Measurements from ENCODE around the gene PHACTR1.

PHACTR1 gene

DNA sequence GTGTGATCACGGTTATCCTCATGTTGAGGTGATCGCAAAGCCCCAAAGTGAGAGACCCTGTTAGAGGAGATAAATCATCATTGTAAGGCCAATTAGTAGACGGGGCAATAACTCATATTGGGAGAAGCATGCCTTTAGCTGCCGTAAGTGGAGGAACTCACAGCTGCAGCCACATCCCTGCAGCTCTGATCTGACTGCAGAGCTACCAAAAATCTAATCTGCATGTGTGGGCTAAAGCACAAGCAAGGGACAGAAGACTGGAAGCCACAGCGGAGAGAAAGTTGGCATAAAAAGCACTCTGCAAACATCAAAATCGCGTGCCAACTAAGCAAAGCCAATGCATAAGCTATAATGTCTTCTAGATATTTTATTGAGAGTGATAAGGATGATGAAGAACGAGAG lies 532.0 kb downstream of the PHACTR1 start:
- DNase-seq = no peak

DNA sequence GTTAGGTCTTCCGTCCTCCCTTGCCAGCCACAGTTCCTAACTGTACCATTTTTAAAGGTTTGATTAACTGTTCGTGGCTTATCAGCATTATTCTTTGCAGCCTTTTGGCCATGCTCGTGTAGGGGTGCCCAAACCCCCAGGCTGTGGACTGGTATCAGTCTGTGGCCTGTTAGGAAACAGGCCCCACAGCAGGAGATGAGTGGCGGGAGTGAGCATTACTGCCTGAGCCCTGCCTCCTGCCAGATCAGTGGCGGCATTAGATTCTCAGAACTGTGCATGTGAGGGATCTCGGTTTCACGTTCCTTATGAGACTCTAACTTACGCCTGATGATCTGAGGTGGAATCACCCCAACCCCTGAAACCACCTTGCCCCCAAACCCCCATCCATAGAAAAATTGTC lies 532.4 kb downstream of the PHACTR1 start:
- DNase-seq = no peak

DNA sequence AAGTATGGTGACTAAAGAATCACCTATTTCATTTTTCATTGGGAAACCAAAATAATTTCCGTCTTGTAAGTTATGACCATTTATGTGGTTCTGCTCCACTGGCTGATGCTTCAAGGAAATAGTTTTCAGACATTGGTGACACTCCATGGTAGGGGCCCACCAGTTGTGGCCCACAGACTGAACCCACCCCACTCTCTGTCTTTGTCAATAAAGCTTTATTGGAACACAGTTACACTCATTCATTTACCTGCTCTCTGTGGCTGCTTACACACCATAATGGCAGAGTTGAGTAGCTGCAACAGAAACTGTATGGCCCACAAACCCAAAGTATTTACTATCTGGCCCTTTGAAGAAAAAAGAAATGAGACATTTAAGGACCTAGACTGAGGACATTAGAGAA lies 533.2 kb downstream of the PHACTR1 start:
- no peak for DNase-seq

DNA sequence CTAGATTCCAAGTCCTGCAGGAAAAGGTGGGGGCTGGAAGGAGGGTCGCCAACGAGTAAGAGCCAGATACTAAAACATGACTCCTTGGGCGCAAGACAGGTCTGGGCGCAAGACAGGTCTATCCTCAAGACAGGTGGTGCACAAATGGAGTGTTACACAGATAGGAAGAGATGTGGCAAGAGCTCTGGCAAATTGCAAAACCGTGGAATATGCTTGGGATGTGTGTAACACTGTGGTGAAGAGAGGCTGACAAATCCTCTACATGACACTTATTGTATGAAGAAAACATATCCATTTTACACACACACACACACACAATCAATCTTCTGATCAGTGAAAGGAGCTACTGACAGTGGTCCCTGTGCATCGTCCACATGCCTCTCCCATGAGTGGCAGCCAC lies 534.1 kb downstream of the PHACTR1 start:
- no peak for DNase-seq

DNA sequence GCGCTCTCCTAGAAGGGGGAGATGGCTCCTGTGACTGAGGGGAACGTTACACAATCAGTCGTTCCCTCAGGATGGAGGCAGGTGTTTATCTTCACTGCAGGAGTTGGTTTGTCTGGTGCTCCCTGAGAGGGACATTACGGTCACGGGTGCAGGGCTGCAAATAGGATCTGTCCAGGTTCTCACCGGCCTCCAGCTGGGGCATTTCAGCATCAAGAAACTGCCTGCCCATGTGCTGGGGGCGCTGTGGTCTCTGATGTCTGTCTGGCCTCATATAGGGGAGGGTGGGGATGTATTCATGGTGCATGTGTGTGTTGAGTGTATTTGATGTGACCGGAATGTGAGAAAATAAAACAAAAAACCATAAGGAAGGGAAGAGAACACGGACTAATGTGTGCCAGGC lies 534.7 kb downstream of the PHACTR1 start:
- DNase-seq = no peak

DNA sequence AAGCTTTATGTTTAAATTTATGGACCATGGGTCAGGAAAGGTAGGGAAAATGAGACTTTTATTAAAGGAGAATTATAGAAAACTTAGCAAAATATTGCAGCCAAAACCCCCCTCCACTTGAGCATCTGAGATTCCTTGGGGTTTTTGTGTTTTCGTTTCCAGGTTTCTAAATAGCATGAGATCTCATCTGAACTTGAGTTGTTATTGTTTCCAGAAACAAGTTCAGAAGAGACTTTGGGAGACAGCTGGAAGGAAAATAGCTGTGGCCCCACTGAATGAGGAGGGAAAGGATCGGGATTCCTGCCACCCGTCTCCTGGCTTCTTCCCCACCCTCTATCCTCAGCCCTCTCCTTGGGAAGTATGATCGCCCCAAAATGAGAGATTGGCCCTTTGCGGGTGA lies 536.2 kb downstream of the PHACTR1 start:
- no peak for DNase-seq

DNA sequence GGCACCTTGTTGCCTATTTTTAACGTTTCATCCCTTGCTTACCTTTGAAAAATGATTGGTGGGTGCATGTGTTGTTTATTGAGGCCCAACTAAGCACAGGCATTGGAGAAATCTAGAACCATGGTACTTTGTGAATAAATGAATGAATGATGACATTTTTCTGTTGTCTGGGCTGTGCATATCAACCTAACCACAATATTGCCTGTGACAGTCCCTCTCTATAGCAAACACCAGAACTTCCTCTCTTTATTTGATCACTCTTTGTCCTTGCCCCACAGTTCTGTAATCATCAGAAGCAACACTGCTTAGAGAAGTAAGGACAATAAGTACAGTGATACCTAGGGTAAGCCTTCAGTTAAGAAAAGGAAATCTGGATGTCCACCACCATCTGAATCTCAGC lies 536.7 kb downstream of the PHACTR1 start:
- peak; percentile 42 to 67 (median 44) for DNase-seq

DNA sequence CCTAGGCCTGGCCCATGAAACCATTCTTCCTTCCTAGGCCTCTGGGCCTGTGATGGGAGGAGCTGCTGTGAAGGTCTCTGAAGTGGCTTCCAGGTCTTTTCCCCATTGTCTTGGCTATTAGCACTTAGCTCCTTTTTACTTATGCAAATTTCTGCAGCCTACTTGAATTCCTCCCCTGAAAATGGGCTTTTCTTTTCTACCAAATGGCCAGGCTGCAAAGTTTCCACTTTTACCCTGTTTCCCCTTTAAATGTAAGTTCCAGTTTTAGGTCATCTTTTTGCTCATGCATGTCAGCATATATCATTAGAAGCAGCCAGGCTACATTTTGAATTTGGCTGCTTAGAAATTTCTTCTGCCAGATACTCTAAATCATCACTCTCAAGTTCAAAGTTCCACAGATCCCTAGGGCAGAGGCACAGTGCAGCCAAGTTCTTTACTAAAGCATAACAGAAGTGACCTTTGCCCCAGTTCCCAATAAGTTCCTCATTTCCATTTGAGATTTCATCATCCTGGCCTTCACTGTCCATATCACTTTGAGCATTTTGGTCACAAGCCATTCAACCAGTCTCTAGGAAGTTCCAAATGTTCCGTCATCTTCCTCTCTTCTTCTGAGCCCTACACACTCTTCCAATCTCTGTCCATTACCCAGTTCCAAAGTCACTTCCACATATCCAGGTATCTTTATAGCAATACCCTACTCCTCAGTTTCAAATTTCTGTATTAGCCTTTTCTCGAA lies 539.9 kb downstream of the PHACTR1 start:
- DNase-seq = peak; percentile 80 to 94 (median 93)

DNA sequence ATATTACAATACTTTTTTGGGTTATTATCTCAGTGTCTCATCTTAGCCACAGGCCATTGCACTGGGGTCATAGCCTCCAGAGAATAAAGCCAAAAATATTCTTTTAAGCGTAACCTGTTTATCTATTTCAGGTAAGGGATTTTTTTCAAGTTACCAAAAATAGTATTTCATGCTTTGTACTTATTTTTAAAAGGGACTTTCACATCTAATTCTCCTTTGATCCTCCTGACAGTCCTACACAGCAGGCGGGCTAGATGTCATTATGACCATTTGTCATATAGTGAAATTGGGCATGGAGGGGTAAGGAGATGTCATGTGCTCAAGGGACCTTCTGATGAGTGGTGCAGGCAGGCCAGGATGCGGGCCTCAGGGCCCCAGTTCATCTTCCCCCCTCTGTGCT lies 542.8 kb downstream of the PHACTR1 start:
- no peak for DNase-seq

DNA sequence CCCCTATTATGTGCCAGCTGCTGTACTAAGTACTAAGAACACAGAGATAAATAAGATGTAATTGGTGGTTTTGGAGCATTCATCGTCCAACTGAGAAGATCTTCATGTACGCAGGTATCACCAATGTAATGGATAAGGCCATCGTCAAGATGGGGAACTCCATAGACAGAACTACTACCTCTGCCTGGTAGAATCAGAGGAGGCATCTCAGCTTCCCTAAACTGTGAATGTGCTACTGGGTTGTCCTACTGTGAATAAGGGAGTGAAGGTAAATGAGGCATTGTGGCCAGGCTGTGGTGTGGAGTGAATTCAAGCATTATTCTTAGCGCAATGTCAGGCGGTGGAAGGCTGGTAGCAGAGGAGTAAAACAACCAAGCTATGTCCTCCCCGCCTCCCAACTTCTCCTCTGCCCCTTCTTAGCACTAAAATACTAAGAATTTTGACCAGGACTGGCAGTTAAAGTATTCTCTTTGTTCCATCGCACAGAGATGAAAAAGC lies 543.6 kb downstream of the PHACTR1 start:
- DNase-seq = no peak

DNA sequence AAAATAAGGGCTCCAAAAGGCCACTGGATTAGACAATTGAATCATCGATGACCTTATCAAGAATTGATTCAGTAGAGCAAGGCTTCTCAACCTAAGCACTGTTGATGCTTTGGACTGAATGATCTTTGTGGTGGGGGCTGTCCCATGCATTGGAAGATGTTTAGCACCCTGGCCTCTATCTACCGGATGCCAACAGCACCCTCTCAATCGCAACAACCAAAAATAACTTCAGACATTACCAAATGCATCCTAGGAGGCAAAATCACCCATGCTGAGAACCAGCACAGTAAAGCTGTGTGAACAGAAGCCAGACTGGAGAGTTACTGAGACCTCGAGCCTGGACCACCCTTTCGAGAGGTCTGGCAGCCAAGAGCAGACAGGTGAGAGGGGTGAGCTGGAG lies 544.3 kb downstream of the PHACTR1 start:
- no peak for DNase-seq

DNA sequence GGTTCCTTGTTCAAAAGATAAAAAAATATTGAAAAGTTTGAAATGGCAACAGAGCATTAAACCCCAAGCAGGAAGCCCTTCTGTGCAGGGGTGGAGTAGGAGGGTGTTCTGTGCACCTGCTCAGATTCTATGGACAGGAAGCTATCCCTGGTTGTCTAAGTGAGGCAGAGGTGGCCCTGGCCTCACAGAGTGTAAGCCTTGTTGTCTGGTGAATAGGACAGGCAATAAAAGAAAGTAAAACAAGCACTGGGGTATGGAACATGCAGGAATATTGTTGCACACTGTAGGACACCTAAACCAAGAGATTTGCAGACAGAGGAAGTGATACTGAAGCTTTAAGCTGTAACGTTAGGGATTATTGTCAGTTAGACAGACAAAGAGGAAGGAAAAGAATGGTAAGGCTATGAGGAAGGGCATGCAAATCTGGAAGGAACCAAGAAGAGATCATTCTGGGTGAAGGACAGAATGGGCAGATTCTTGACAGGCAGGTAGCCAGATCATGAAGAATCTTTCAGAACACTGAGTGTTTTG lies 545.0 kb downstream of the PHACTR1 start:
- peak; percentile 63 to 81 (median 81) for DNase-seq

DNA sequence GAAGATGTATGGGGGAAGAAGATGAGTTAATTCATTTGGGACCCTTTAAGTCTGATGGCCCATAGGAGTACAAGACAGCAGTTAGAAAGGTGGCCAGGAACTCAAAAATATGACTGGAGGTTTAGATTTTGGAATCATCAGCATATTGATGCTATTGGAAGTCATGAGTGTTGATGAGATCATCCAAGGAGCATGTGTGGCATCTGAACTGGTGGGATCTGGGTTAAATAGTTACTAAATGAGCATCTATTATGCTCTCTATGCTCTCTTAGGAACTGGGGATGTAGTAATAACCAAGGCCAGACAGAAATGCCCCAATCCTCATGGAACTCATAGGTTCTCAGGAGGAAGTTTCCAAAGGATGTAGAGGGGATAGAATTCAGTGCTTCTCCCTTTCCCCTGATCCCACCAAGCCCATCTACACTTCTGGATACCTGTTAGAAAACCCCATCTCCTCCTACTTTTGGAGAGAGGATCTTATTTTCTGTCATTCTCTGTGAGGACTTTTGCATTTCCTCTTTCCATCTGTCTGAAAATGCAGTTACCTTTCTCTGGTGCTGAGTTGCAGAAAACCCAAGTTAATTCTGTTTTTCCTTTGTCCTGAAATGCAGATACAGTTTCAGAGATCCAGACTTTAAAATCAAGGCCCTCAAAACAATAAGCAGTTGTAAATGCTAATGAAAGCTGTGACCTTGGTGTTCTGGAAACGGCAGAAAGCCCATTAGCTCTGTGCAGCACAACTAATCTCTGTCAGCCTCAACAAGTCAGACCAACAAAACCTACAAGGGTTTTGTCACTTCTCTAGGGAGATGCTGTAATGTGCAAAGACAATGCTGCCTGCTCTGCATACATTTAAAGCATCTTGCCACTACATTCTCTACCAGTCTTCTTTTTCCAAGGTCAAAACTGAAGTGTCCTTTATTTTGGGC lies 546.0 kb downstream of the PHACTR1 start:
- DNase-seq = no peak

DNA sequence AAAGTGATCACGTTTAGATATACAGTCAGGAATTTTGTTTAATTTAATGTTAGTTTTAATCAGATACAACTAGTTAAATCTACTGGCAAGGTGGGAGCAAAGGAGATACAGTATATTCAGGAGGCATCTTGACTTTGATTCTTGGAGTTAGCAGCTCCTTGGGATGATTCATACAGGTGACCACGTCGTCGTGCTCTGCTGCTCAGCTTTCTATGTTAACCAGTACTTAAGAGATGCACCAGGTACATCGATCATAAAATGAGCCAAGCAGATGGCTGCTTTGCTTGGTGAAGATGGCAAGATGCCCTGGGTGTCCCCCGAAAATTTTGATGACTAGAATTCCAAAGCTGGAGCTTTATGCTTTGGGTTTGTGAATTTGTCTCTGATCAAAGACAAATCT lies 547.1 kb downstream of the PHACTR1 start:
- no peak for DNase-seq

DNA sequence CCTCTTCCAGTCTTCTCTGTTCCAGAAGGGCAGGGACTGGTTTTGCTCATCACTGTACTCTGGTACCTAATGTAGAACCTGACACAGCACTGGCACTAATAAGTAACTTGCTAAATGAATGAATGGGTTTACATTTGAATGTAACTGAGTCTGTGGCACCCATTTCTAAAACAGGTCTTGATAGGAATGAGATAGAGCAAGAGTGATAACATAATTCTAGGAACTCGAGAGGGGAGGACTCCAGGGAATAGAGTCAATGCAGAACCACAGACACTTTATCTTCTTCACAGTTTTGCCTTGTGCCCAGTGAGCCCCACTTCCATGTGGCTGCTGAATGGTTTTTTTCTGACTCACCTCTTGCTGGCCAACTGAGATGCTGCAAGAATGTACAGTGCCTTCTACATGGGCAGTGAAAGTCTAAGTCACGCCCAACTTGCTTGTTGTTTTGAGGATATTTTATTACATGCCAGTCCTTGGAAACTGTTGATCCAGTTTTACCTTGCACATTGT lies 550.6 kb downstream of the PHACTR1 start:
- DNase-seq = peak in 2 of 3 donors; percentile 42 to 44

DNA sequence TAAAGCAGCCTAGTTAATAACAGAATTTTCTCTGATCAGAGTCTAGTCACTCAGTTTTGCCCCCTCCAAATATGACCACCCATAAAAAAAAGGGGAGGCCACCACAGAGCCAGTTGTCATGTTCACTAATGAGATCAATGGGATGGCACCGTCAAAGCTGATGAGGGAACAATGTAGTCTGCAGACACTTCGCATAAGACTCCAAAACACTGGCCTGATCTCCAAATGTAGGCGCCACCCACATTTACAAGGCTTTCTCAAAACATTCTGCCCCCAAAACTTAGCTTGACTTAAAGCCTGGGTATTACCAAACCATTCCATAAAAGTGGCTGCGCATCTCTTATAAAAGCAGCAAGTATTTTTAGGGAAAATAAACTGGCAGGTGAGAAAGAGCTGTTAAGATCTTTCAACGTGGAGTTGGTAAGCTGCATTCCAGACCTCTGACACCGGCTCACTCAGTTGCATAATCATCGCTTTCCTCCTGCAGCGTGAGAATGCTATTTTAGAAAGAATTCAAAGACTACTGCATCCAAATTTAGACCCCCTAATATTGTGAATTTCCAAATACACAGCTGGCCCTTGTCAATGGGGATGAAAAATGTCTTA lies 552.4 kb downstream of the PHACTR1 start:
- DNase-seq = no peak

DNA sequence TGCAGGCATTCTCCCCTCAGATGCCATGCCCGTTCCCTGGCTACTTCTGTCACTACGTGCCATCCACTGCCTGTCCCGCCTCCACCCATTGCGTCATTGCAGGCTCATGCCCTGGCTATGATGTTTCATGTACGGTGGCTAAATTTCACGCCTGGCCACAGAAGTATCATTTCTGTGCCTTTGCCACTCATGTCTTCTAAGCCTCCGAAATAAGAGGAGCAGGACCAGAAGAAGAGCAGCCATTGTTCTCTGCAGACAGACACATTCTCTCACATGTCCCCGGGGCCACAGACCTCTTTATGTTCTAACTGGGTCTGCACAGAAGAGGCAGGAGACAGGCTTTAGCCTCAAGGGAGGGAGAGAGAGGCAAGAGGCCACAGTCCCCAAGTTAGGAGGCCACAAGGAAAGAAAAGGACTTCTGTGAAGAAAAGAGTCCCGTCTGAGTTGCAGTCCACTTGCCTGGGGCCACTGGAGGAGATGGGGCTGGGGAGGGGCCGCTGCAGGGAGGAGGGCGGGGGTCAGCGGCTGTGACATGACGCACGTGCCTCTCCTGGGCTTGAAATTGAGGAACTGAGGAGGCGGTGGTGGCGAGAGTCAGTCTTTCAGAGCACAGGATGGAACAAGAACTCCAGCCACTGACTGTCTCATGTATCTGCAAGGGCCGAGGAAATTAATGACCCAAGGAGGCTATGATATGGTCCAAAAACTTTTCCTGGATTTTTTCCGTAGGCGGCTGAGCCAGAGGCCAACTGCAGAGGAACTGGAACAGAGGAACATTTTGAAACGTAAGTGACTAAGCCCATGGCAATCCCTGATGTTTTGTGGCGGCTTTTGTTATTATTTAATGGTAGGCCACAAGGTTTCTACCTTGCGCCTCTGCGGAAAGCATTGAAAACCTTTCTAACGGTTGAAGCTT lies 555.8 kb downstream of the PHACTR1 start:
- DNase-seq = peak; percentile 84 to 94 (median 94)

DNA sequence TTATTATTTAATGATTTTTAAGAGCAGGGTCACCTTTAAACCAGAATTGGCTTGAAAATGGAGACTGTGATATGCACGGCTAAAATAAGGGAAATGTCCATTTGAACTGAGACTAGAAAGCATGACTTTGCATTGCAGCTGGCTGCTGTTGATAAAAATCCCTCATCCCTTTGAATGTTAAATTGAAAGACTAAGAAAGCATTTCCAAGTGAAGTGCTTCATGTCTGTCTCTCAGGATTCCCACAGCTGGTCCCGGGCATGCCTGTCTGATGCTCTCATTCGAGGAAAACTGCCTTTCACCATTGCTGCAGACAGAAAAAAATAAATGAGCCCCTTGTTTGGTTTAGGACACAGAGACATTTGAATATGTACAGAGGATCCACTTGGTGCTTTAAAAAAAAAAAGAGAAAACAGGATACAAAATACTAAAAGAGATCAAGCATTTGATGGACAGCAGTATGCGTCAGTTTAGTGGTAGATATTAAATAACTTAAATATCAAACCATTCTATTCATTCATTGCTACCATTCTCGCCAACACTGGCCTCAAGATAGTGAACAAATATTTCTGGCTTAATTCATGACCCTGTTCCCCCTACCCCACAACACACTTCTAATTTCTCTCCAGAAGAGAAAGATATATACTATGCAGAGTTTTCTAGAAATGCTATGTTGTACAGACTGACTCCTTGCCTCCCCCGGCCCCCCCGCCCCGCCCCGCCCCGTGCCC lies 556.8 kb downstream of the PHACTR1 start:
- DNase-seq = no peak

DNA sequence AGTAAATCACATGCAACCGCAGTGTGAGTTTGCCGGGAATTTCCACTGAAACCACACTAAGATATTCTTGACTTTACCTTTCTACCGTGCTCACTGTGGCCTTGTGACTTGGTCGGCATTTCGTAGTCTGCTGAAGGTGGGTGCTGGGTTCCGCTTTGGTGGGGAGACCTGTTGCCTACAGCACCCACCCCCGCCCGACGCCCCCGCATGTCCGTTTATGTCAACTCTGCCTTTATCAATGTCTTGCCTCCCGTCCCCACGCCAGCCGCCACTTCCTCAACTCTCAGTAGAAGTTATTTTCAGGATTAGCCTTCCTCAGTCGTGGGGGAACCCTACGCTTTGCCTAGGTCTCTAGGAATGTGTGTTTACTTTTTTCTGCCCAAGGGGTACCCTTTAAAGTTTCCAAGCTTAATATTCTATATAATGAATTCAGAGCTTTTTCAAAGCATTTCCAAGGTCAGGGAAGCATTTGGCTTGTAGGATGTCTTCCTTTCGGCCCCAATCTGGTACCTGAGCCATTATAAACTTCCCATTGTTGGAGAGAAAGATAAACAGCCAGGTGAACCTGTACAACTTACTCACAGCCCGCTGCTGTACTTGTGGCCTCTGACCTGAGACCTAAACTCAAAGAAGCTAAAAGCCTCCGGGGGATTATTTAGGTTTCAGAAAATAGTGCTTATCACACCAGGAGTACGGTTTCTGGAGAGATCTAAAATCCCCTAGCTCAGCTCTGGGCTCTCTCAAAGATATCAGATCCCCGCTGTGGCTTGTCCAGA lies 557.6 kb downstream of the PHACTR1 start:
- DNase-seq = peak; percentile 78 to 92 (median 86)

DNA sequence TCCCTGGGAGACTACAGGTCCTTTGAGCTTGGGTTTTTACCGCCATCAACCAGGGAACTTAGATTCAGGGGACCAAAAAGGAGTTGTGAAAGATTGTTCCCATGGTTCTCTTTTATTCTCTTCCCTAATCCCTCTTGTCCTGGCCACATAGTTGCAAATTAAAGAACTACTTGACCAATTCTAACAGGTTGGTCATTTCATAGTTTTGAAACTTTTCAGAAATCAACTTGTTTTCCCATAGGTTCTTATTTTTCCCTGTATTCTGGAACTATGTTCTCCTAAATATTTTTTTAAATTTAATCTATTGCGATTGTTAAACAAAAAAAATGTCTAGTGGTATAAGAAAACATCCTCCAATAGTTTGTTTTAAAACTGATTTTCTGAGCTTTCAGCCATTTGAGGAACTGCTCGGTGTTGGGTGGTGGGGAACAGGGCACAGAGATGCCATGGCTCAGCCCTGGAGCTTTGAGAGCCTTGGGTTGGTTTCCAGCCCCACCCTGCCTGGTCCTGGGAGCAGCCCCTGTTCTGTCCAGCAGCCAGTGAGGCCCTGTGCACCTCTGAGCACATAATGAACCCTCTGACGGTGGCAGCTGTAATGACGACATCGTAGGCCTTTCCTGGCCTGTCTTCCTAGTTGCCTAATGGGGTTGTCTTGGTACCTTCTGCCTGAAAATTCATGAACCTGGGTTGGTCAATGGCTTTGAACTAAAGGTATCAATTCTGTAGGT lies 558.3 kb downstream of the PHACTR1 start:
- DNase-seq = no peak
